Inflammatory macrophage treated with lipopolysaccharide for 1 hour (primary cell): ENCODE measurements around the gene RPH3AL.

Experiments
- DNase-seq, 2 donors: peaks; one replicate each; pipeline ENCODE4 v3.0.0-alpha.2; 2020 to 2022

RPH3AL gene

GRCh38 chr17:352421-353212 lies at the start of gene RPH3AL:
TSS of gene RPH3AL (minus strand) at chr17:352807. CDS start at chr17:327543, 25,264 bp downstream.
- DNase-seq = no peak

GRCh38 chr17:400257-400656 lies 47.6 kb upstream of the RPH3AL start:
- no peak for DNase-seq

GRCh38 chr17:396788-397187 lies 44.2 kb upstream of the RPH3AL start:
- DNase-seq = no peak

DNA sequence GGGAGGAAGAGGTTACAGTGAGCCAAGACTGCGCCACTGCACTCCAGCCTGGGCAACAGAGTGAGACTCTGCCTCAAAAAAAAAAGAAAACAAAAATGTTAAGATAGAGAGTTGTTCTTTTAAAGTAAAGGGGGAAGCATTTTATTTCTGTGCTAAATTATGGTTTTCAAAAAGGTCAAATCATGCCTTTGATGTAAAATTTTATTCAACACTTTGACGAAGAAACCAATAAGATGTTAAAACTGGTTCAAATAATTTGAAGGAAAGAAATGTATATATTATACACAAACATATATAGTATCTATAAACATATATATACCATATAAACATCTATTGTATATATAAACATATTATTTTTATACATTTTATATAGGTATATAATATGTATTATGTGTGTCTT lies 43.4 kb upstream of the RPH3AL start:
- DNase-seq = no peak

- peak; percentile 90 to 94 for DNase-seq
Observed at GRCh38 chr17:395179-395578, 42.6 kb upstream of the RPH3AL start.

DNA sequence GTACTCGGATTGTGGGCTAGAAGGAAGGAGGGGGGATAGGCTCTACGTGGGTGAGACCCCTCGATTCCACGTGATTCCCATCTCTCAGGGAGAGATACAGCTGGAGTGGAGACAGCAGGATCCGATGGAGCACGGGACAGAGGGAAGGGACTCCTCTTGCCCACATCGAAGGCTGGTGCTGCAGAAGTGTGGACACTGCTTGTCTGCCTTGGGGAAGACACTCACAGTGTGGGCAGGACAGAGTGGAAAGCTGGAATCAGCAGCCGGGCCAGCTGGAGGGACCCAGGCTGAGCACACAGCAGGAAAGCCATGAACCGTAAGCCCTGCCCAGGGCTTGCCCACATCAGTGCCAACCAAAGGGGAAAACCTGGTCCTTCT lies 42.1 kb upstream of the RPH3AL start:
- no peak for DNase-seq

- DNase-seq = peak; percentile 52 to 66
Observed at GRCh38 chr17:393806-394717, 41.5 kb upstream of the RPH3AL start.

GRCh38 chr17:391850-392249 lies 39.2 kb upstream of the RPH3AL start:
- no peak for DNase-seq

- DNase-seq = no peak
Observed at GRCh38 chr17:390025-390424, 37.4 kb upstream of the RPH3AL start.

DNA sequence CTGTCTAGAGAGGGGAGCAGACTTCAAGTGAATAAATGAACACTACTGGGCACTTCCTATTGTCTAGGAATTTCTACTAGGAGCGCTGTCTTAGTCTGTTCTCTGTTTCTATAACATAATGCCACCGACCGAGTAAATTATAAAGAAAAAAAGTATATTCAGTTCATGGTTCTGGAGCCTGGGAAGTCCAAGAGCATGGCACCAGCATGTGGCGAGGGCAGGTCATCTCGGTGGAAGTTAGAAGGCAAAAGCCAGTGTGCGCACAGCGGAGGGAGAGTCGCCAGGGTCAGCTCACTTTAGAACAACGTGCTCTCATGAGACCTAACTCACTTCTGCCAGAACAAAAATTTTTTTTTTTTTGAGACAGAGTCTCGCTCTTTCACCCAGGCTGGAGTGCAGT lies 35.5 kb upstream of the RPH3AL start:
- DNase-seq = no peak

DNA sequence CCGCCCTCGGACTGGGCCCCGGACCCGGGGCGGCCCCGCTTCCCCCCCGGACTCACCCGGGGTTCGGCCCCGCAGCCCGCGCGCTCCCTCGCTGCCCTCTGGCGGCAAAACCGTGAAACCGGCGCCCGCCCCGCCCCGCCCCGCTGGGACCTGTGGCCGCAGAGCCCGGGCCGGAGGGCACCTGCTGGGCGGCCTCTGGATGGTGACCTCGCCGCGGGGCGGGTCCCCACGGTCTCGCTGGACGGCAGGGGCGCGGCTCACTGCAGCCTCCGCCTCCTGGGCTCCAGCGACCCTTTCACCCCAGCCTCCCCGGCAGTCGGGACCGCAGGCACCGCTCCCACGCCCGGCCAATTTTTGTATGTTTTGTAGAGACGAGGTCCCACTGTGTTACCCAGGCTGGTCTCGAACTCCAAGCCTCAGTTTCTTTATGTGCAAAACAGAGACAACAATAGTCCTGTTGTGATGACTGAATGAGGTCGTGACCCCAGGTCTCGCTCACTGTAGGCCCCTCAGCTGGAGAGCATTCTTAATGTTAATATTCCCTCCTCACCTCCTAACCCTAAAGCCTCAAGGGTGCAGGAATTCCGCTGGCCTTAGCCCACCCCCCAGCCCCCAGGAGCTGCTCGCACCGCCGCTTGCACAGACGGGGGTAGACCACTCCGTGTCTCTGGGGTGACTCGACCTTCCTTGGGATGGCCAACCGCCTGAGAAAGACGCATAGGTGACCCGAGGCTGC lies 33.7 kb upstream of the RPH3AL start:
- DNase-seq = peak; percentile 35 to 71

- DNase-seq = no peak
Observed at GRCh38 chr17:385836-386140, 33.2 kb upstream of the RPH3AL start.

DNA sequence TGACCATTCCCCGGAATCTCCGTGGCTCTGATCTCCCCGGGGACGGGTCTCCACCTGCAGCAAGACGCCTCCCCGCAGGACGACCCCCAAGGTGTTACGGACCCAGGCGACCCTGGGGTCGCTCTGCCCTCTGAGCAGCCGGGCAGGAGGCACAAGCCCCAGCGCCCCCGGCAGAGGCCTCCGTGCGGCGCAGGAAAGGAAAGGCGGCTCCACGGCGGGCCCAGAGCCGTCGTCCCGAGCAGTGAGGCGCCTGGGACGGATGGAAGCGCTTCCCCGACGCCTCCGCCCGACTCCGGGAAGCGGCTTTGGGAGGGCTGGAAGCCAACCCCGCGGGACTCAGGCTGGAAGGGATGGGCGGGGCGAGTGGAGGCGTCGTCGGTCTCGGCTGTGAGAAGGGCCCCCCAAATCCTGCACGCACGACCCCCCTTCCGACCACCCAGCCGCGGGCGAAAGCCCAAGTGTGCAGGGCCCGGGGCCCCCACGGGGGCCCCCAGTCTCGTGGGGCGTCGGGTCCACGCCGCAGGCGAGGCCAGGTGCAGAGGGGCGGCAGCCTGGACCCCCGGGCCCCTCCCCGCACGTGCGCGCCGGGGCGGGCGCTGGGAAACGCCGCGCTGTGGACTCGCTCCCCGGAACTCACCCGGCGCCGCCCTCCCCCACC lies 32.7 kb upstream of the RPH3AL start:
- no peak for DNase-seq

- no peak for DNase-seq
Observed at GRCh38 chr17:384622-385177, 32.1 kb upstream of the RPH3AL start.

- no peak for DNase-seq
Observed at GRCh38 chr17:383771-384621, 31.4 kb upstream of the RPH3AL start.

GRCh38 chr17:382644-383533 lies 30.3 kb upstream of the RPH3AL start:
- peak; percentile 44 to 48 for DNase-seq

DNA sequence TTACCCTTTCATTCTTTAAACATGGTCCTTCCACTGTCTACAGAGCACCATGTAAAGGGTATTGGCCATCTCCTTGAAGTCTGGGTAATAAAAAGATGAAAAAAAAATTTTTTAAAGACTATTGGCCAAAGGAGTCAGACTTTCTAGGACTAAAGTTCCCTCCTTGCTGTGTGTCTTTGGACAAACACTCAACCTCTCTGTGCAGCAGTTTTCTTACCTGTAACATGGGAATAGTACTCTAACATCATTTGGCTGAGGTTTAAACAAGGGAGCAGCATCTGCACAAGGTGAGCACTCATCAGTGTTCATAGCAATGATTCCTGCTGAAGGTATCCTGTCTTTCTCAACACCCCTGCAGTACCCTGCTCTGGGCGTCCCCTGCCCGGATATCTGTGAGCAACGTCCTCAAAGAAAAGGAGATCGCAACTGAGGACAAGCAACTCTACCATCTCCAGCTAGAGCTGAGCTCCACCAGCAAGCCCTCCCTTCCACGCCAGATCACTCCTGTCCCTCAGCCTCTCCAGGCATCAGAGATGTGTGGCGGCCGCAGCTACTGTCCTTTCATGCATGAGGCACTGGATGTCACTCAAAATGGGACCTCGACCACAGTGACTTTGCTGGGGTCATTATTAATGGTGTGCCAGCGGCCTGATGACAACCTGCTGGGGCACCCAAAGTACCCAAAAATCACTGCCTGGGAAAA lies 29.5 kb upstream of the RPH3AL start:
- no peak for DNase-seq

DNA sequence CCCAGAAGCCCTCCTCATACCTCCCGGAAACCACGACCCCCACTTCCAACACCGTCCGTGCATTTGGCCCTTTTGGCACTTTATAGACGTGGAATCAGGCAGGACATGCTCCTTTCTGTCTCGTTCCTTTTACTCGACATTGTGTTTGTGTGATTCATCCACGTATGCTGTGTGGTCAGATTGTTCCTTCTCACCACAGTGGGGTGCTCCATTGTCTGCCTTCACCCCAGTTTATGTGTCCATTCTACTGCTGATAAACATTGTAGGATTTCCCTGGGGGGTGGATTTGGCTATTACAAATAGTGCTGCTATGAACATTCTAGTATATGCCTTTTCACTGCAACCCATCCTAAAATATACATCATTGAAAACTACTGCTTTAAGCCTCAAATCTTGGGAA lies 28.9 kb upstream of the RPH3AL start:
- no peak for DNase-seq

- no peak for DNase-seq
Observed at GRCh38 chr17:379531-380465, 27.2 kb upstream of the RPH3AL start.
